ENCODE data around the gene CHN1.

DNA sequence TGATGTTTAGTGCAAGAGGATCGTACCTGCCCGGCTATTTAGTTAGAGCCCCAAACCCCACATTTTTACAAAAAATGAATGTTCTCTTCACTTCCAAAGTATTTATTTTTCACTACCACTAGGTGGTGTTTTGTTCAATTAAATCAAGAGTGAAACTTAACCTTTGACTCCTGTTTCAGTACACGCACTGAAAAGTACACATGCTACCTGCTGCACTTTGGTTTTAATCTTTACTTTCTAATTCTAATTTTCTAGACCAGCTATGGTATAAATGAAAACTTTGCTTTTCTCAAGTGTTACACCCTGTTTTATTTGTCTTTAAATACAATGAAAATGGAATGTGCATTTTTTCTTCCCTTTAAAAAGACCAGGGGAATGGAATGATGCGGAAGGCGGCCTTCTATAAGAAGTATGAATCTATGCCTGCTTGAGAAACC is 31.4 kb upstream of the CHN1 start:
- TF ChIP-seq CTCF (optimal IDR thresholded peaks at IDR 0.05 in 1 of 3, IDR thresholded peaks at IDR 0.05 in 1 of 3, conservative IDR thresholded peaks at IDR 0.05 in 1 of 3; ENCODE audit: extremely low read depth in 1 of 3, insufficient read depth in 2 of 3, low read length in 3 of 3) (peak in 1 of 3 experiments; percentile 42), EZH2 (IDR thresholded peaks at IDR 0.05; ENCODE audit: low read length) (no peak)
